Measurements from ENCODE around the gene NUDT3. TPM values are rescaled to one million over a fixed set of nuclear protein-coding genes. Genes with fewer than 3 reads are reported as not detected.
"Not testable (repeated sequence)": the region's sequence is repeated elsewhere in the genome, so short reads cannot be mapped to it uniquely, and the experiment has no call there.

Gene NUDT3
- total RNA-seq, 1 experiment from 2014 or later: 20.7 TPM

GRCh38 chr6:34370361-34370760, 22.1 kb downstream of the NUDT3 start:
- DNase-seq (ENCODE audit: low spot score): no peak

- DNase-seq (ENCODE audit: low spot score): no peak
These were observed 23.1 kb downstream of the NUDT3 start for GRCh38 chr6:34369385-34369784.

- DNase-seq (ENCODE audit: low spot score): no peak
These were observed 25.9 kb downstream of the NUDT3 start for GRCh38 chr6:34366639-34366921.

GRCh38 chr6:34365781-34366638, 26.5 kb downstream of the NUDT3 start:
- DNase-seq (ENCODE audit: low spot score): not testable (repeated sequence)

- DNase-seq (ENCODE audit: low spot score): not testable (repeated sequence)
These were observed 28.8 kb downstream of the NUDT3 start for GRCh38 chr6:34363681-34364075.

GRCh38 chr6:34362909-34363680, 29.4 kb downstream of the NUDT3 start:
- no peak for DNase-seq (ENCODE audit: low spot score)

GRCh38 chr6:34362176-34362575, 30.3 kb downstream of the NUDT3 start:
- no peak for DNase-seq (ENCODE audit: low spot score)

GRCh38 chr6:34360556-34360955, 31.9 kb downstream of the NUDT3 start:
- no peak for DNase-seq (ENCODE audit: low spot score)

GRCh38 chr6:34359418-34360158, 32.9 kb downstream of the NUDT3 start:
- DNase-seq (ENCODE audit: low spot score): no peak

GRCh38 chr6:34358389-34358905, 34.0 kb downstream of the NUDT3 start:
- DNase-seq (ENCODE audit: low spot score): no peak

- no peak for DNase-seq (ENCODE audit: low spot score)
These were observed 34.5 kb downstream of the NUDT3 start for GRCh38 chr6:34357937-34358336.

GRCh38 chr6:34355889-34356288, 36.6 kb downstream of the NUDT3 start:
- no peak for DNase-seq (ENCODE audit: low spot score)

- DNase-seq (ENCODE audit: low spot score): not testable (repeated sequence)
These were observed 38.2 kb downstream of the NUDT3 start for GRCh38 chr6:34354230-34354629.

GRCh38 chr6:34353530-34353929, 38.9 kb downstream of the NUDT3 start:
- DNase-seq (ENCODE audit: low spot score): not testable (repeated sequence)

- DNase-seq (ENCODE audit: low spot score): no peak
These were observed 40.0 kb downstream of the NUDT3 start for GRCh38 chr6:34352305-34352937.

- no peak for DNase-seq (ENCODE audit: low spot score)
These were observed 41.6 kb downstream of the NUDT3 start for GRCh38 chr6:34350934-34351217.

- no peak for DNase-seq (ENCODE audit: low spot score)
These were observed 42.1 kb downstream of the NUDT3 start for GRCh38 chr6:34350137-34350933.

GRCh38 chr6:34349211-34349610, 43.3 kb downstream of the NUDT3 start:
- DNase-seq (ENCODE audit: low spot score): no peak

- no peak for DNase-seq (ENCODE audit: low spot score)
These were observed 45.2 kb downstream of the NUDT3 start for GRCh38 chr6:34347303-34347702.

- no peak for DNase-seq (ENCODE audit: low spot score)
These were observed 46.0 kb downstream of the NUDT3 start for GRCh38 chr6:34346175-34347119.

All from HT-29 (cell line).